Astrocyte (in vitro differentiated cells and primary cell): ENCODE measurements around the gene KRTAP9-2. TPM values are rescaled to one million over a fixed set of nuclear protein-coding genes. Genes with fewer than 3 reads are reported as not detected.

ENCODE experiments used
- DNase-seq: peaks from one replicate; pipeline ENCODE4 v3.0.0-alpha.2; 2010; ENCODE audit warnings: low read depth
- FAIRE-seq: peaks from 2 replicates; lab custom pipeline; 2011; peaks lifted over from hg19 to GRCh38; lab: Jason Lieb, UNC
- H2AFZ ChIP-seq: 2 replicates; pipeline ENCODE4 v1.6.0; 2012; ENCODE audit warnings: low read depth, low read length, inconsistent platforms
- H3K27ac ChIP-seq: 2 replicates; pipeline ENCODE4 v1.5.1; 2011; ENCODE audit warnings: low read depth, low read length, inconsistent platforms
- H3K27me3 ChIP-seq: 2 replicates; pipeline ENCODE4 v1.6.0; 2011; ENCODE audit warnings: low read length, inconsistent platforms; ENCODE audit not compliant: insufficient read depth
- H3K36me3 ChIP-seq: 2 replicates; pipeline ENCODE4 v1.5.1; 2011; ENCODE audit warnings: low read length, inconsistent platforms; ENCODE audit not compliant: insufficient read depth
- H3K4me1 ChIP-seq: 2 replicates; pipeline ENCODE4 v1.5.1; 2011; ENCODE audit warnings: low read length, inconsistent platforms; ENCODE audit not compliant: insufficient read depth
- H3K4me2 ChIP-seq: 2 replicates; pipeline ENCODE4 v1.6.0; 2012; ENCODE audit warnings: low read length, inconsistent platforms
- H3K4me3 ChIP-seq: 2 replicates; pipeline ENCODE4 v1.5.1; 2011; ENCODE audit warnings: low read depth, mild to moderate bottlenecking, low read length, inconsistent platforms; ENCODE audit not compliant: insufficient read depth
- H3K79me2 ChIP-seq: 2 replicates; pipeline ENCODE4 v1.6.0; 2012; ENCODE audit warnings: mild to moderate bottlenecking, low read length, inconsistent platforms; ENCODE audit not compliant: insufficient read depth
- H3K9ac ChIP-seq: 2 replicates; pipeline ENCODE4 v1.6.0; 2012; ENCODE audit warnings: mild to moderate bottlenecking, low read length, inconsistent platforms
- H3K9me3 ChIP-seq: 2 replicates; pipeline ENCODE4 v1.5.1; 2012; ENCODE audit warnings: low read depth, mild to moderate bottlenecking, low read length, inconsistent platforms; ENCODE audit not compliant: insufficient read depth
- H4K20me1 ChIP-seq: 2 replicates; pipeline ENCODE4 v1.6.0; 2012; ENCODE audit warnings: low read length, inconsistent platforms; ENCODE audit not compliant: insufficient read depth
- H3K27ac Mint-ChIP-seq: one replicate; pipeline ENCODE4 v1.8.0; 2021; ENCODE audit warnings: mild to moderate bottlenecking, mixed read lengths; ENCODE audit not compliant: unreplicated experiment
- H3K27me3 Mint-ChIP-seq: one replicate; pipeline ENCODE4 v1.8.0; 2021; ENCODE audit warnings: low read depth, mixed read lengths; ENCODE audit not compliant: unreplicated experiment
- H3K36me3 Mint-ChIP-seq: one replicate; pipeline ENCODE4 v1.8.0; 2021; ENCODE audit warnings: low read depth, mixed read lengths; ENCODE audit not compliant: unreplicated experiment
- H3K4me1 Mint-ChIP-seq: one replicate; pipeline ENCODE4 v1.8.0; 2021; ENCODE audit warnings: low read depth, mixed read lengths; ENCODE audit not compliant: unreplicated experiment
- H3K4me3 Mint-ChIP-seq: one replicate; pipeline ENCODE4 v1.8.0; 2021; ENCODE audit warnings: mild to moderate bottlenecking, moderate library complexity, mixed read lengths; ENCODE audit not compliant: unreplicated experiment
- H3K9me3 Mint-ChIP-seq: one replicate; pipeline ENCODE4 v1.8.0; 2021; ENCODE audit warnings: mild to moderate bottlenecking, mixed read lengths; ENCODE audit not compliant: unreplicated experiment
- CTCF ChIP-seq: IDR thresholded peaks from 2 replicates; pipeline ENCODE4 v1.5.1; 2011; ENCODE audit warnings: low read depth, mild to moderate bottlenecking, inconsistent platforms, low read length, moderate library complexity; ENCODE audit not compliant: insufficient read depth
- EZH2 ChIP-seq: IDR thresholded peaks from 2 replicates; pipeline ENCODE4 v1.6.1; 2012; ENCODE audit warnings: mild to moderate bottlenecking, low read length, inconsistent platforms; ENCODE audit not compliant: insufficient read depth
- total RNA-seq: library from RNA; stranded (reverse); gene quantifications from 2 replicates; pipeline ENCODE4 v1.2.1, GENCODE V29; 2021

The KRTAP9-2 gene
- total RNA-seq, 1 donor from 2014 or later = not detected

GRCh38 chr17:41223821-41224220 lies 2.6 kb upstream of the KRTAP9-2 start:
- Mint-ChIP-seq H3K36me3 (no peaks in the 10 kb centered on the region), H3K4me3 (no peak overlapping the region), H3K27ac (no peak overlapping the region), H3K9me3 (peaks cover 8% of the 10 kb centered on the region), H3K4me1 (no peaks in the 10 kb centered on the region), H3K27me3 (peaks cover 5% of the 10 kb centered on the region)
- H2AFZ ChIP-seq = no peak overlapping the region
- no peaks in the 10 kb centered on the region for H3K36me3 ChIP-seq
- DNase-seq (no peak), FAIRE-seq (no peak)
- H3K4me3 ChIP-seq = no peak overlapping the region
- no peak overlapping the region for H3K27ac ChIP-seq
- no peak overlapping the region for H3K9ac ChIP-seq
- H4K20me1 ChIP-seq = no peaks in the 10 kb centered on the region
- no peak for TF ChIP-seq EZH2
- no peak for TF ChIP-seq CTCF
- H3K4me2 ChIP-seq = no peak overlapping the region
- no peaks in the 10 kb centered on the region for H3K4me1 ChIP-seq
- H3K9me3 ChIP-seq = no peaks in the 10 kb centered on the region
- H3K79me2 ChIP-seq = no peaks in the 10 kb centered on the region
- no peaks in the 10 kb centered on the region for H3K27me3 ChIP-seq

GRCh38 chr17:41226051-41226450 lies 397 bp upstream of the KRTAP9-2 start:
- Histone ChIP-seq H4K20me1 (no peaks in the 10 kb centered on the region), H2AFZ (no peak overlapping the region), H3K27ac (no peak overlapping the region), H3K9me3 (no peaks in the 10 kb centered on the region), H3K4me3 (no peak overlapping the region), H3K9ac (no peak overlapping the region), H3K4me2 (no peak overlapping the region), H3K27me3 (no peaks in the 10 kb centered on the region), H3K79me2 (no peaks in the 10 kb centered on the region), H3K36me3 (no peaks in the 10 kb centered on the region), H3K4me1 (no peaks in the 10 kb centered on the region)
- Mint-ChIP-seq H3K9me3 (no peaks in the 10 kb centered on the region), H3K27ac (no peak overlapping the region), H3K4me3 (no peak overlapping the region), H3K36me3 (no peaks in the 10 kb centered on the region), H3K4me1 (no peaks in the 10 kb centered on the region), H3K27me3 (peaks cover 10% of the 10 kb centered on the region)
- TF ChIP-seq CTCF (no peak), EZH2 (no peak)
- peak; percentile 54 for FAIRE-seq
- no peak for DNase-seq

- Histone ChIP-seq H3K9me3 (no peaks in the 10 kb centered on the region), H4K20me1 (no peaks in the 10 kb centered on the region), H3K4me3 (no peak overlapping the region), H3K9ac (no peak overlapping the region), H3K79me2 (no peaks in the 10 kb centered on the region), H3K27me3 (peaks cover 4% of the 10 kb centered on the region), H3K36me3 (no peaks in the 10 kb centered on the region), H3K27ac (no peak overlapping the region), H2AFZ (no peak overlapping the region), H3K4me2 (no peak overlapping the region), H3K4me1 (no peaks in the 10 kb centered on the region)
- H3K36me3 Mint-ChIP-seq = no peaks in the 10 kb centered on the region
- DNase-seq (no peak), FAIRE-seq (no peak)
- H3K4me1 Mint-ChIP-seq = no peaks in the 10 kb centered on the region
- no peak for TF ChIP-seq EZH2
- no peak for TF ChIP-seq CTCF
- no peak overlapping the region for H3K4me3 Mint-ChIP-seq
- H3K9me3 Mint-ChIP-seq = peaks cover 2% of the 10 kb centered on the region
- peaks cover 24% of the 10 kb centered on the region for H3K27me3 Mint-ChIP-seq
- no peak overlapping the region for H3K27ac Mint-ChIP-seq
Observed at GRCh38 chr17:41230094-41230493, 3.6 kb downstream of the KRTAP9-2 start.
